ENCODE data around the gene PSTPIP1.

Gene PSTPIP1

GRCh38 chr15:77032647-77033416 is 37.9 kb downstream of the PSTPIP1 start:
- ATAC-seq = no peak
- no peak for TF ChIP-seq TSHZ2 (CRISPR knock-in tag; IDR thresholded peaks at IDR 0.05)
- TF ChIP-seq ZNF565 (CRISPR knock-in tag; conservative IDR thresholded peaks at IDR 0.05; ENCODE audit: low read depth) = no peak
- TF ChIP-seq TCF4 (CRISPR knock-in tag; IDR thresholded peaks at IDR 0.05; ENCODE audit: borderline replicate concordance) = no peak
- no peak for TF ChIP-seq PATZ1 (CRISPR knock-in tag; IDR thresholded peaks at IDR 0.05; ENCODE audit: borderline replicate concordance)
- no peak for TF ChIP-seq CREB5 (CRISPR knock-in tag; IDR thresholded peaks at IDR 0.05; ENCODE audit: low read depth)
- no peak for TF ChIP-seq POU6F1 (CRISPR knock-in tag; IDR thresholded peaks at IDR 0.05; ENCODE audit: borderline replicate concordance, low read depth)
- TF ChIP-seq GLIS3 (CRISPR knock-in tag; IDR thresholded peaks at IDR 0.05) = no peak
- no peak for TF ChIP-seq CSRNP3 (CRISPR knock-in tag; IDR thresholded peaks at IDR 0.05)
- TF ChIP-seq ZFP3 (CRISPR knock-in tag; IDR thresholded peaks at IDR 0.05) = no peak

GRCh38 chr15:77033417-77033728 is 38.4 kb downstream of the PSTPIP1 start:
- no peak for TF ChIP-seq ZNF565 (CRISPR knock-in tag; conservative IDR thresholded peaks at IDR 0.05; ENCODE audit: low read depth)
- no peak for TF ChIP-seq ARNTL (CRISPR knock-in tag; IDR thresholded peaks at IDR 0.05; ENCODE audit: borderline replicate concordance, low read depth)
- no peak for TF ChIP-seq ISL1 (CRISPR knock-in tag; IDR thresholded peaks at IDR 0.05)
- no peak for TF ChIP-seq POU6F1 (CRISPR knock-in tag; IDR thresholded peaks at IDR 0.05; ENCODE audit: borderline replicate concordance, low read depth)
- no peak for TF ChIP-seq RARB (CRISPR knock-in tag; IDR thresholded peaks at IDR 0.05)
- no peak for TF ChIP-seq SNAI2 (CRISPR knock-in tag; IDR thresholded peaks at IDR 0.05)
- TF ChIP-seq BACH2 (CRISPR knock-in tag; IDR thresholded peaks at IDR 0.05; ENCODE audit: borderline replicate concordance) = no peak
- TF ChIP-seq PATZ1 (CRISPR knock-in tag; IDR thresholded peaks at IDR 0.05; ENCODE audit: borderline replicate concordance) = no peak
- TF ChIP-seq ZC3H10 (CRISPR knock-in tag; IDR thresholded peaks at IDR 0.05) = no peak
- TF ChIP-seq ZNF8 (CRISPR knock-in tag; IDR thresholded peaks at IDR 0.05) = no peak
- no peak for ATAC-seq

Measured in SK-N-SH treated with all-trans-retinoic acid at 6 μM for 48 hours (cell line).